GM19372 (cell line): ENCODE data around the gene KCNK1.
"Not testable (repeated sequence)": the region's sequence is repeated elsewhere in the genome, so short reads cannot be mapped to it uniquely, and the experiment has no call there.

Source experiments
- ATAC-seq: cut with Tn5 transposase; IDR thresholded peaks from one replicate; pipeline ENCODE4 v1.9.1; 2021; ENCODE audit warnings: mild to moderate bottlenecking, low read depth, moderate library complexity; ENCODE audit not compliant: unreplicated experiment

KCNK1 gene

GRCh38 chr1:233664804-233665574 is 51.1 kb downstream of the KCNK1 start:
- ATAC-seq: no peak

GRCh38 chr1:233665575-233666270 is 51.8 kb downstream of the KCNK1 start:
- no peak for ATAC-seq

- no peak for ATAC-seq
Observed at GRCh38 chr1:233667741-233668140, 53.8 kb downstream of the KCNK1 start.

GRCh38 chr1:233668146-233668724 is 54.3 kb downstream of the KCNK1 start:
- ATAC-seq: no peak

- ATAC-seq: no peak
Observed at GRCh38 chr1:233668725-233669294, 54.9 kb downstream of the KCNK1 start.

- not testable (repeated sequence) for ATAC-seq
Observed at GRCh38 chr1:233670363-233670762, 56.5 kb downstream of the KCNK1 start.

- no peak for ATAC-seq
Observed at GRCh38 chr1:233671286-233671685, 57.4 kb downstream of the KCNK1 start.

GRCh38 chr1:233672732-233673131 is 58.8 kb downstream of the KCNK1 start:
- no peak for ATAC-seq

- peak; percentile 37 for ATAC-seq
Observed at GRCh38 chr1:233673261-233673946, 59.5 kb downstream of the KCNK1 start.

- no peak for ATAC-seq
Observed at GRCh38 chr1:233673947-233674431, 60.1 kb downstream of the KCNK1 start.

- ATAC-seq: no peak
Observed at GRCh38 chr1:233675446-233675845, 61.5 kb downstream of the KCNK1 start.

GRCh38 chr1:233675893-233676292 is 62.0 kb downstream of the KCNK1 start:
- peak; percentile 76 for ATAC-seq

GRCh38 chr1:233677690-233678354 is 63.9 kb downstream of the KCNK1 start:
- no peak for ATAC-seq

- ATAC-seq: no peak
Observed at GRCh38 chr1:233679030-233679429, 65.1 kb downstream of the KCNK1 start.

GRCh38 chr1:233679591-233680373 is 65.9 kb downstream of the KCNK1 start:
- ATAC-seq: no peak

GRCh38 chr1:233681285-233681684 is 67.4 kb downstream of the KCNK1 start:
- no peak for ATAC-seq

GRCh38 chr1:233686653-233687052 is 72.7 kb downstream of the KCNK1 start:
- not testable (repeated sequence) for ATAC-seq

GRCh38 chr1:233689017-233689747 is 75.3 kb downstream of the KCNK1 start:
- ATAC-seq: no peak
